Heart left ventricle (tissue), 13 donors: Measurements from ENCODE around the gene PLPPR1.

ENCODE experiments used
- CTCF ChIP-seq, 12 donors: fragments of 200-600 bp; sonication (generic) in 4 of 12; IDR thresholded peaks; one replicate each; pipeline versions ENCODE4 v1.5.0 to v1.8.0; 2018 to 2022; ENCODE audit warnings: antibody characterized with exemption in 12 of 12, mild to moderate bottlenecking in 5 of 12
- POLR2A ChIP-seq, 2 donors: fragments of 450-650 bp; IDR thresholded peaks; one replicate each; pipeline ENCODE4 v1.6.1; 2017; ENCODE audit warnings: antibody characterized with exemption in 2 of 2, mild to moderate bottlenecking in 2 of 2, moderate library complexity in 2 of 2
- donor health status: ischemic (EF 13 %, LVEDD 7.1; RV severe dilation, severe dysfunction).
- donor health status: DM: no; HTN: yes; CAD: no.
- donor health status: DM: no; HTN: no; CAD: no.
- donor health status: ischemic (EF 25% LVEDD 6.9; RV normal size, moderate dysfunction).
- donor health status: ischemic (EF 25% LVEDD 5.7; RV mildly dilated, moderate dysfunction).
- donor health status: ischemic (EF 35%, LVEDD 5.7; RV mildly dilated, moderate dysfunction).
- donor health status: nonischemic (EF 11% LVEDD 7.7; RV severe dilation, severe dysfunction).
- donor health status: DM: yes; HTN: yes; CAD: no.
- donor health status: PGD.
- donor health status: ischemic (EF 29% LVEDD 5.4; RV normal size, mild dysfunction).
- donor health status: nonischemic (EF 23%, LVEDD 6.1; RV moderate dilation, normal function).

GRCh38 chr9:101336091-101336490 is 307.6 kb downstream of the PLPPR1 start:
- TF ChIP-seq POLR2A (IDR thresholded peaks at IDR 0.05) (no peak), CTCF (IDR thresholded peaks at IDR 0.05) (no peak)
